Stomach (tissue), 9 donors: Measurements from ENCODE around the gene SRSF3. TPM values are rescaled to one million over a fixed set of nuclear protein-coding genes. Genes with fewer than 3 reads are reported as not detected.

Experiments
- DNase-seq, 2 donors: peaks; one replicate each; pipeline versions ENCODE4 v3.0.0 to v3.0.0-alpha.2; 2013 to 2019
- H3K27ac ChIP-seq, 5 donors: fragments of 200-600 bp in 4 of 5; sonication (generic) in 4 of 5; one replicate each; pipeline ENCODE4 v1.5.1; 2013 to 2019; ENCODE audit warnings: mild to moderate bottlenecking in 1 of 5, moderate library complexity in 1 of 5
- H3K27me3 ChIP-seq, 3 donors: fragments of 200-600 bp; sonication (generic); one replicate each; pipeline ENCODE4 v1.5.1; 2017 to 2019; ENCODE audit warnings: mixed run types in 1 of 3
- H3K36me3 ChIP-seq, 4 donors: fragments of 200-600 bp; sonication (generic); 1 replicate in 3 of 4; 2 replicates in 1 of 4; pipeline ENCODE4 v1.5.1; 2016 to 2019
- H3K4me1 ChIP-seq, 4 donors: fragments of 200-600 bp; sonication (generic); one replicate each; pipeline ENCODE4 v1.5.1; 2016 to 2019
- H3K4me3 ChIP-seq, 4 donors: fragments of 200-600 bp; sonication (generic) in 3 of 4; one replicate each; pipeline ENCODE4 v1.5.1; 2016 to 2019; ENCODE audit warnings: mild to moderate bottlenecking in 1 of 4
- H3K9me3 ChIP-seq, 4 donors: fragments of 200-600 bp; sonication (generic); one replicate each; pipeline ENCODE4 v1.5.1; 2016 to 2019
- CTCF ChIP-seq, 7 experiments: fragments of 450-650 bp in 4 of 7; fragments of 200-600 bp in 3 of 7; sonication (generic) in 3 of 7; IDR thresholded peaks; one replicate each; pipeline ENCODE4 v1.5.1; 2016 to 2019; ENCODE audit warnings: antibody characterized with exemption in 7 of 7, control low read depth in 2 of 7, mild to moderate bottlenecking in 1 of 7
- EP300 ChIP-seq: sonication (generic); formaldehyde crosslinking; IDR thresholded peaks from one replicate; pipeline ENCODE4 v1.6.1; 2017; ENCODE audit warnings: antibody characterized with exemption
- POLR2A ChIP-seq, 4 donors: fragments of 450-650 bp; IDR thresholded peaks; one replicate each; pipeline ENCODE4 v1.6.1; 2016; ENCODE audit warnings: antibody characterized with exemption in 4 of 4, control low read depth in 2 of 4, mild to moderate bottlenecking in 1 of 4, moderate library complexity in 1 of 4
- POLR2AphosphoS5 ChIP-seq, 3 donors: sonication (generic); formaldehyde crosslinking; IDR thresholded peaks; one replicate each; pipeline ENCODE4 v1.6.1; 2016; ENCODE audit warnings: antibody characterized with exemption in 3 of 3
- WGBS, 5 donors: extraction: QIAGEN DNeasy Blood & Tissue Kit in 3 of 5; methylation state at CpG; one replicate each; pipeline versions ENCODE4 v1.1.5 to v1.1.7; 2013 to 2018; 5-methylcytosine and 5-hydroxymethylcytosine counted together
- intact Hi-C: fragments of 100-400 bp; cut with DNase I; formaldehyde crosslinking; loops from one replicate; pipeline ENCODE4 v1.15.1; 2023; ENCODE audit warnings: low total_unique reads
- polyA plus RNA-seq, 3 donors: library from polyadenylated mRNA; stranded (reverse); fragments of 200-250 nt; gene quantifications; one replicate each; pipeline ENCODE4 v1.2.3, GENCODE V29; 2013
- total RNA-seq, 5 donors: library from RNA; depleted of rRNA; stranded (reverse); fragments of >200 nt; gene quantifications; one replicate each; pipeline versions ENCODE4 v1.1.0 to v1.2.3, GENCODE V29; 2014 to 2016
- donor health status: healthy with polysubstance abuse.
- donor health status: Bipolar disorder and iron deficiency.
- donor health status: healthy.

The SRSF3 gene
- total and polyA plus RNA-seq, 8 donors: 77.2 to 250 (median 146) TPM

- Histone ChIP-seq H3K27ac (no peak overlapping the region), H3K4me3 (no peak overlapping the region), H3K36me3 (no peaks in the 10 kb centered on the region), H3K9me3 (no peaks in the 10 kb centered on the region), H3K4me1 (peaks cover 0 to 25% (median 5%) of the 10 kb centered on the region in 4 donors), H3K27me3 (no peaks in the 10 kb centered on the region)
- intact Hi-C loops: no loop called here
- DNase-seq: no peak
- WGBS, 5 donors: 63 to 85% (median 84%) methylated on average over 1 of the region's 1 CpG
- TF ChIP-seq POLR2AphosphoS5 (IDR thresholded peaks at IDR 0.05) (no peak), CTCF (IDR thresholded peaks at IDR 0.05) (no peak), EP300 (no peak), POLR2A (IDR thresholded peaks at IDR 0.05) (no peak)
Observed at GRCh38 chr6:36555750-36556252, 38.4 kb upstream of the SRSF3 start.

DNA sequence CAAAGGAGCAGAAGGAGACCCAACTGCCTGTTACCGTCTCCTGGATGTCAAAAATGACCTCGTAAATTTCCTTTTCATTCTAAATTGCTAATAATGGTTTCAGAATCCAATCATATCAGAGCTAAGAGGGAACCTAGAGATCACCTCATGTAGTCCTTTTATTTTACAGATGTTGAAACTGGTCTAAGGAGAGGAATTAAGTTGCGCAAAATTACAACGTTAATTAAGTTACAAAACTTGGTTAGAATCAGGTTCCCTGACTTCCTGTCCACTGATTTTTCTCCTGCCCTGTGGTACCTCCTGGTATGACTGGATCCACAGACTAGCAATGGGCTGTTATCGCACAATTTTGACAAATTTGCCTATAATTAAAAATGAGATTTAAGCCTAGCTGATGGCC is 37.9 kb upstream of the SRSF3 start:
- no peaks in the 10 kb centered on the region for H3K27me3 ChIP-seq
- 78 to 93% (median 89%) methylated on average over 5 of the region's 5 CpGs for WGBS, 5 donors
- no peaks in the 10 kb centered on the region for H3K9me3 ChIP-seq

GRCh38 chr6:36559011-36559793 is 35.0 kb upstream of the SRSF3 start:
- intact Hi-C loops: no loop called here
- H3K36me3 ChIP-seq: no peaks in the 10 kb centered on the region
- TF ChIP-seq POLR2A (IDR thresholded peaks at IDR 0.05) (no peak), EP300 (no peak), POLR2AphosphoS5 (IDR thresholded peaks at IDR 0.05) (no peak), CTCF (IDR thresholded peaks at IDR 0.05) (no peak)
- 80 to 83% (median 82%) methylated on average over 7 of the region's 7 CpGs for WGBS, 5 donors
- peaks cover 0 to 25% (median 5%) of the 10 kb centered on the region in 4 donors for H3K4me1 ChIP-seq
- no peak overlapping the region for H3K4me3 ChIP-seq
- no peak for DNase-seq
- H3K27ac ChIP-seq: no peak overlapping the region
- H3K9me3 ChIP-seq: no peaks in the 10 kb centered on the region
- no peaks in the 10 kb centered on the region for H3K27me3 ChIP-seq

More for the DNA sequence above, 37.9 kb upstream of the SRSF3 start:
- Histone ChIP-seq H3K4me1 (peaks cover 0 to 25% (median 5%) of the 10 kb centered on the region in 4 donors), H3K4me3 (no peak overlapping the region), H3K36me3 (no peaks in the 10 kb centered on the region), H3K27ac (no peak overlapping the region)
- intact Hi-C loops: no loop called here
- TF ChIP-seq EP300: no peak
- TF ChIP-seq POLR2A (IDR thresholded peaks at IDR 0.05): no peak
- TF ChIP-seq POLR2AphosphoS5 (IDR thresholded peaks at IDR 0.05): no peak
- TF ChIP-seq CTCF (IDR thresholded peaks at IDR 0.05): no peak
- DNase-seq: no peak

DNA sequence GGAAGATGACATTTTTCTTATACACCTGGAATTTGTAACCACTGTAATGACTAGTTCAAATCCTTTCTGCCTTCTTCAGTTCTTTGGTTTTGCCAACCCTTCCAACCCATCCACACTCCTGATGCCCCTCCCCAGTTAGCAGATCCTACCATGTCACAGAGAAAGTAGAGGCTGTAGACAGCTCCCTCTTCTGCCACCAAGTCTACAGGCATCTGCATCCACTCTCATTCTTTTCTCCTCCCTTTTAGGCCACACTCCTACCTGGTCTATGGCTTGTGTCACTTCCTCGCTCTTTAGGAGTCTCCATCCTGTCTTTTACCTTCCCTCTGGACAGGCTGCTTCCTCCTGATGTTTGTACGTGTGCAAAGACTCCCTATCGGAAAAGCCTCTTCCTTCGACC is 33.3 kb upstream of the SRSF3 start:
- Histone ChIP-seq H3K9me3 (no peaks in the 10 kb centered on the region), H3K4me1 (peaks cover 0 to 25% (median 5%) of the 10 kb centered on the region in 4 donors), H3K27ac (no peak overlapping the region), H3K36me3 (no peaks in the 10 kb centered on the region), H3K4me3 (no peak overlapping the region), H3K27me3 (no peaks in the 10 kb centered on the region)
- WGBS, 5 donors: 94 to 97% (median 95%) methylated on average over 4 of the region's 4 CpGs
- intact Hi-C loops: no loop called here
- no peak for DNase-seq
- TF ChIP-seq POLR2AphosphoS5 (IDR thresholded peaks at IDR 0.05) (no peak), POLR2A (IDR thresholded peaks at IDR 0.05) (no peak), EP300 (no peak), CTCF (IDR thresholded peaks at IDR 0.05) (no peak)
